GM12872 (cell line): Measurements from ENCODE around the gene CPEB1.

Source experiments
- CTCF ChIP-seq: IDR thresholded peaks from 3 replicates; pipeline ENCODE4 v1.5.1; 2011; ENCODE audit warnings: low read depth, mild to moderate bottlenecking, low read length, moderate library complexity; ENCODE audit not compliant: insufficient read depth

CPEB1 gene

GRCh38 chr15:82660378-82660777 lies 13.2 kb upstream of the CPEB1 start:
- no peak for TF ChIP-seq CTCF

GRCh38 chr15:82656641-82657266 lies 9.6 kb upstream of the CPEB1 start:
- TF ChIP-seq CTCF: no peak

GRCh38 chr15:82655606-82656005 lies 8.4 kb upstream of the CPEB1 start:
- TF ChIP-seq CTCF: no peak

GRCh38 chr15:82653483-82654168 lies 6.5 kb upstream of the CPEB1 start:
- TF ChIP-seq CTCF: no peak

GRCh38 chr15:82651708-82652107 lies 4.5 kb upstream of the CPEB1 start:
- TF ChIP-seq CTCF: no peak

- TF ChIP-seq CTCF: no peak
Observed at GRCh38 chr15:82650046-82650670, 3.0 kb upstream of the CPEB1 start.

- no peak for TF ChIP-seq CTCF
Observed at GRCh38 chr15:82649226-82649999, 2.2 kb upstream of the CPEB1 start.
